Activated B cell treated with CpG ODN at 0.5 μM for 24 hours (primary cell): ENCODE measurements around the gene NKAPD1. TPM values are rescaled to one million over a fixed set of nuclear protein-coding genes. Genes with fewer than 3 reads are reported as not detected.

Experiments
- ATAC-seq: fragments of 200-7000 bp; cut with Tn5 transposase; one replicate; pipeline ENCODE4 v1.10.0; 2021; ENCODE audit warnings: low read depth, mild to moderate bottlenecking, moderate library complexity
- CTCF ChIA-PET: fragments of 350-600 bp; sonication (Branson Sonifier 250); formaldehyde crosslinking; loops from one replicate; lab custom pipeline; 2021; ENCODE audit warnings: antibody characterized with exemption; lab: Charles Lee
- POLR2A ChIA-PET: fragments of 350-600 bp; sonication (Branson Sonifier 250); formaldehyde crosslinking; loops from one replicate; lab custom pipeline; 2021; ENCODE audit warnings: antibody characterized with exemption; lab: Charles Lee
- DNase-seq: peaks from one replicate; pipeline ENCODE4 v3.0.0; 2022
- H3K27ac Mint-ChIP-seq: one replicate; pipeline ENCODE4 v1.8.0; 2020; ENCODE audit warnings: mixed read lengths
- H3K27me3 Mint-ChIP-seq: one replicate; pipeline ENCODE4 v1.8.0; 2021; ENCODE audit warnings: mixed read lengths
- H3K36me3 Mint-ChIP-seq: one replicate; pipeline ENCODE4 v1.8.0; 2021; ENCODE audit warnings: low read depth, mixed read lengths
- H3K4me1 Mint-ChIP-seq: one replicate; pipeline ENCODE4 v1.8.0; 2021; ENCODE audit warnings: mixed read lengths
- H3K4me3 Mint-ChIP-seq: one replicate; pipeline ENCODE4 v1.8.0; 2020; ENCODE audit warnings: mild to moderate bottlenecking, mixed read lengths
- H3K9me3 Mint-ChIP-seq: one replicate; pipeline ENCODE4 v1.8.0; 2020; ENCODE audit warnings: mixed read lengths
- intact Hi-C: fragments of 100-400 bp; cut with micrococcal nuclease; formaldehyde crosslinking; loops from one replicate; pipeline ENCODE4 v1.15.1; 2024
- total RNA-seq: library from RNA; stranded (reverse); gene quantifications from 2 replicates; pipeline ENCODE4 v1.2.3, GENCODE V29; 2022
- TF ChIP-seq, protein P1 (sequence below): fragments of 200-600 bp; IDR thresholded peaks from one replicate; pipeline ENCODE4 v1.8.0; 2022; ENCODE audit warnings: antibody characterized with exemption, mild to moderate bottlenecking

Gene NKAPD1
- total RNA-seq, 1 donor from 2014 or later = 24.0 TPM

DNA sequence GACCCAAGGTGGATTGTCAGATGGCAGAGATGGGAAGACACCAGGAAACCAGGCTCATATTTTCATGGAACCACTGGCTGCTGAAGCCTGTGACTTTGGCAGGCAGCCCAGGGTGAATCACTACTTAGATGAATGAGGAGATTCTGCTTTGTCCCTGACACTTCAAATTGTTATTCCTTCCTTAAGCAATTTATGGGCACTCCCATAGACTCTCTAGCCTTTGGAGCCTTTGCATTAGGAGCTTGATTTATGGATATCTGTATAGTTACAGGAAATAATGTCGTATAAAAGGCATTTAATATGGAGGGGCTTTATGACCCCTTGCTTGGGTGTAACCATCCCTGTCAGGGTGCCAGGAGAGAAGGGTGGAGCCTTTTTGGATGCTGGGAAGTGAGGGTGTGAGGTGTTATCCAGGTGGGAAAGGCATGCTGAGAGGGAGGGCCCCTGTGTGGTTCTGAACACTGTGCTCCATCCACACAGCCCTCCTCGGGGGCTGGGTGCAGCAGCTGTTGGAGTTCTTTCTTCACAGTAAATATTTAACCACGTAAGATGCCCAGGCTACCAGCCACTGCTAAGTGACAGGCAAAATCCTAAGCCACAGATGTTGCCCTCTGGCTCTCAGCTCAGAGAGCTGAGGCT lies 54.5 kb downstream of the NKAPD1 start:
- TF ChIP-seq, protein P1, sequence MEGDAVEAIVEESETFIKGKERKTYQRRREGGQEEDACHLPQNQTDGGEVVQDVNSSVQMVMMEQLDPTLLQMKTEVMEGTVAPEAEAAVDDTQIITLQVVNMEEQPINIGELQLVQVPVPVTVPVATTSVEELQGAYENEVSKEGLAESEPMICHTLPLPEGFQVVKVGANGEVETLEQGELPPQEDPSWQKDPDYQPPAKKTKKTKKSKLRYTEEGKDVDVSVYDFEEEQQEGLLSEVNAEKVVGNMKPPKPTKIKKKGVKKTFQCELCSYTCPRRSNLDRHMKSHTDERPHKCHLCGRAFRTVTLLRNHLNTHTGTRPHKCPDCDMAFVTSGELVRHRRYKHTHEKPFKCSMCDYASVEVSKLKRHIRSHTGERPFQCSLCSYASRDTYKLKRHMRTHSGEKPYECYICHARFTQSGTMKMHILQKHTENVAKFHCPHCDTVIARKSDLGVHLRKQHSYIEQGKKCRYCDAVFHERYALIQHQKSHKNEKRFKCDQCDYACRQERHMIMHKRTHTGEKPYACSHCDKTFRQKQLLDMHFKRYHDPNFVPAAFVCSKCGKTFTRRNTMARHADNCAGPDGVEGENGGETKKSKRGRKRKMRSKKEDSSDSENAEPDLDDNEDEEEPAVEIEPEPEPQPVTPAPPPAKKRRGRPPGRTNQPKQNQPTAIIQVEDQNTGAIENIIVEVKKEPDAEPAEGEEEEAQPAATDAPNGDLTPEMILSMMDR = no peak
- Mint-ChIP-seq H3K27me3 (no peaks in the 10 kb centered on the region), H3K27ac (no peak overlapping the region), H3K9me3 (no peaks in the 10 kb centered on the region), H3K4me1 (no peaks in the 10 kb centered on the region), H3K4me3 (no peak overlapping the region), H3K36me3 (no peaks in the 10 kb centered on the region)
- POLR2A ChIA-PET = no interaction called here
- ATAC-seq (no peak), DNase-seq (no peak)
- CTCF ChIA-PET = no interaction called here
- intact Hi-C loops = no loop called here

DNA sequence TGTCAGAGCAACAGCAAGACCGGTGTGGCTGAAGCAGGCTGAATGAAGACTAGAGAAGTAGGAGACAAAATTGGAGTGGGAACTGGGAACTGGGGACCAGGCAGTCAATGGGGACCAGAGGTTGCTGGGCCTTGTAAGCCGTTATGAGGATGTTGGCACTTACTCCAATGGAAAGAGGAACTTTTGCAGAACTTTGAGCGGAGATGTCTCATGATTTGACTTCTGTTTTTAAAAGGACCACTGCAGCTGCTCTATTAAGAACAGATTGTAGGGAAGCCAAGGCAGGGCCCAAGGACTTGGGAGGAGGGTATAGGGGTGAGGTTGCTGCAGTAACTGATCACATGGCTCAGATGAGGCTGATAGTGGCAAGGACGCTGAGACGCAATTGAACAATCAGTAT lies 55.6 kb downstream of the NKAPD1 start:
- no peak overlapping the region for H3K4me3 Mint-ChIP-seq
- H3K9me3 Mint-ChIP-seq = no peaks in the 10 kb centered on the region
- DNase-seq = no peak
- no peaks in the 10 kb centered on the region for H3K4me1 Mint-ChIP-seq
- intact Hi-C loops = no loop called here
- ChIA-PET CTCF (no interaction called here), POLR2A (no interaction called here)
- ATAC-seq = no peak
- H3K27ac Mint-ChIP-seq = no peak overlapping the region
- TF ChIP-seq, protein P1 = no peak
- no peaks in the 10 kb centered on the region for H3K27me3 Mint-ChIP-seq
- no peaks in the 10 kb centered on the region for H3K36me3 Mint-ChIP-seq

DNA sequence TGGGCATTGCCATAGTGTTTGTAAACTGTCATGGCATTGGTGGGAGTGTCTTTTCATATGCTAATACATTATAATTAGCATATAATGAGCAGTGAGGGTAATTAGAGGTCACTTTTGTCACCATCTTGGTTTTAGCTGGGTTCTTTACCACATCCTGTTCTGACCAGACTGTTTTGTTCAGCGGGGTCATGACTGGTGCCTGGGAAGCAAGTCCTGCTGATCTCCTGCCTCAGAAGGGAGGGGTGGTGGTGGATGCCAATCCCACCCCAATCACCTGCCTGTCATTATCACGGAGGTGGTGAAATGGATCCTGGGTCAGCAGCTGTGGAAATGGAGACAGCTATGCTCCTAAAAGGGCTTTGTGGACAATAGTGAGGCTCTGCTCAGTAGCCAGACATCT lies 58.6 kb downstream of the NKAPD1 start:
- H3K9me3 Mint-ChIP-seq = no peaks in the 10 kb centered on the region
- CTCF ChIA-PET = no interaction called here
- H3K36me3 Mint-ChIP-seq = no peaks in the 10 kb centered on the region
- intact Hi-C loops = no loop called here
- no peaks in the 10 kb centered on the region for H3K4me1 Mint-ChIP-seq
- DNase-seq (no peak), ATAC-seq (no peak)
- POLR2A ChIA-PET = no interaction called here
- no peak overlapping the region for H3K4me3 Mint-ChIP-seq
- no peaks in the 10 kb centered on the region for H3K27me3 Mint-ChIP-seq
- TF ChIP-seq, protein P1 = no peak
- no peak overlapping the region for H3K27ac Mint-ChIP-seq

DNA sequence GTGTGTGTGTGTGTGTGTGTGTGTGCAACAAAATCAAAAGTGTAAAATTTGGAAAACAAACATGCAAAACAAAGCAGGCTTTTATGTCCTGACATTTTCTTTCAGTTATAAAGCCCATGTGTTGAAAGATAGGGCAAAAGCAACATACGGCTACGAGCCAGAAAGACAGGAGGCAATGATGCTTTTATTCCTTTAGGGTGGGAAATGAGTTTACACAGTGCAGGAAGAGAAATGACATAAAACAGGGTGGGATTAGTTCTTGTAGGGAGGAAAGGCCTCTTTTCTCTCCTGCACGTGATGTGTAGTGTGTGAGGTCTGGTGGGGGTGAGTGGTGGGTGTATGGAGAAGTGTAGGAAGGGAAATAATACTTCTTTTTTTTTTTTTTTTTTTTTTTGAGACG lies 60.4 kb downstream of the NKAPD1 start:
- DNase-seq (no peak), ATAC-seq (no peak)
- H3K4me3 Mint-ChIP-seq = no peak overlapping the region
- ChIA-PET CTCF (no interaction called here), POLR2A (no interaction called here)
- no peaks in the 10 kb centered on the region for H3K4me1 Mint-ChIP-seq
- intact Hi-C loops = no loop called here
- no peak overlapping the region for H3K27ac Mint-ChIP-seq
- H3K27me3 Mint-ChIP-seq = no peaks in the 10 kb centered on the region
- H3K36me3 Mint-ChIP-seq = no peaks in the 10 kb centered on the region
- no peaks in the 10 kb centered on the region for H3K9me3 Mint-ChIP-seq
- TF ChIP-seq, protein P1 = no peak

Other genes starting within 250 kb of the NKAPD1 start
- gene ALG9, start 202.7 kb upstream of the NKAPD1 start, total RNA-seq = 17.0 and 20.1 TPM in 2 replicates
- gene FDXACB1, start 195.1 kb upstream of the NKAPD1 start, total RNA-seq = 7.4 and 7.8 TPM in 2 replicates
- 11.6 and 13.7 TPM in 2 replicates for gene CFAP68, start 194.8 kb upstream of the NKAPD1 start, total RNA-seq
- not detected in 2 replicates for gene CRYAB, start 162.5 kb upstream of the NKAPD1 start, total RNA-seq
- not detected in 2 replicates for gene HSPB2, start 161.6 kb upstream of the NKAPD1 start, total RNA-seq
- gene C11orf52, start 155.4 kb upstream of the NKAPD1 start, total RNA-seq = not detected in 2 replicates
- 0.20 and 1.0 TPM in 2 replicates for gene DIXDC1, start 137.0 kb upstream of the NKAPD1 start, total RNA-seq
- gene DLAT, start 48.9 kb upstream of the NKAPD1 start, total RNA-seq = 27.5 and 31.5 TPM in 2 replicates
- 0.22 and 0.44 TPM in 2 replicates for gene PIH1D2, start 282 bp upstream of the NKAPD1 start, total RNA-seq
- gene TIMM8B, start 12.5 kb downstream of the NKAPD1 start, total RNA-seq = 37.0 and 39.6 TPM in 2 replicates
- gene SDHD, start 12.6 kb downstream of the NKAPD1 start, total RNA-seq = 79.9 and 82.1 TPM in 2 replicates
- gene IL18, start 89.8 kb downstream of the NKAPD1 start, total RNA-seq = 0.34 and 1.00 TPM in 2 replicates
- gene TEX12, start 93.1 kb downstream of the NKAPD1 start, total RNA-seq = not detected in 2 replicates
- 1.4 and 3.2 TPM in 2 replicates for gene BCO2, start 101.2 kb downstream of the NKAPD1 start, total RNA-seq
- gene PTS, start 152.1 kb downstream of the NKAPD1 start, total RNA-seq = 22.7 and 30.4 TPM in 2 replicates
- gene PLET1, start 186.6 kb downstream of the NKAPD1 start, total RNA-seq = not detected in 2 replicates